PC-9 (cell line): Measurements from ENCODE around the gene TF. TPM values are rescaled to one million over a fixed set of nuclear protein-coding genes. Genes with fewer than 3 reads are reported as not detected.

ENCODE experiments used
- BruUV-seq: library from RNA; stranded (reverse); fragments of 400-500 nt; replicated peaks from 2 replicates; lab custom pipeline; 2021; lab: Mats Ljungman, UMichigan
- CTCF ChIA-PET: fragments of 300-600 bp; sonication (Branson Sonifier 250); formaldehyde crosslinking; loops from one replicate; lab custom pipeline; 2022; ENCODE audit warnings: antibody characterized with exemption; lab: Charles Lee
- POLR2A ChIA-PET: fragments of 300-600 bp; sonication (Branson Sonifier 250); formaldehyde crosslinking; loops from one replicate; lab custom pipeline; 2022; ENCODE audit warnings: antibody characterized with exemption; ENCODE audit not compliant: unreplicated experiment; lab: Charles Lee
- DNase-seq, 2 experiments: peaks; one replicate each; pipeline versions ENCODE4 v3.0.0 to v3.0.0-alpha.2; 2015 to 2022; ENCODE audit warnings: mixed read lengths in 1 of 2
- H2AFZ ChIP-seq: fragments of 200-600 bp; sonication (generic); 2 replicates; pipeline ENCODE4 v1.8.1; 2017; ENCODE audit warnings: antibody characterized with exemption
- H3F3A ChIP-seq: fragments of 200-600 bp; sonication (generic); 2 replicates; pipeline ENCODE4 v1.8.1; 2017; ENCODE audit warnings: antibody characterized with exemption, mild to moderate bottlenecking, low read depth; ENCODE audit not compliant: insufficient read depth
- H3K27ac ChIP-seq: fragments of 200-600 bp; sonication (generic); 2 replicates; pipeline ENCODE4 v1.6.1; 2016; ENCODE audit warnings: mixed run types
- H3K27me3 ChIP-seq: fragments of 200-600 bp; sonication (generic); 2 replicates; pipeline ENCODE4 v1.6.1; 2016; ENCODE audit warnings: low read depth, mixed run types; ENCODE audit not compliant: insufficient read depth
- H3K36me3 ChIP-seq: fragments of 200-600 bp; sonication (generic); 2 replicates; pipeline ENCODE4 v1.6.1; 2016; ENCODE audit warnings: low read depth, mixed run types
- H3K4me1 ChIP-seq: fragments of 200-600 bp; sonication (generic); replicated peaks from 2 replicates; pipeline ENCODE4 v1.6.1; 2016; ENCODE audit warnings: mixed run types; ENCODE audit not compliant: insufficient read depth
- H3K4me2 ChIP-seq: fragments of 200-600 bp; sonication (generic); 2 replicates; pipeline ENCODE4 v1.6.1; 2017; ENCODE audit warnings: mixed run types
- H3K4me3 ChIP-seq: fragments of 200-600 bp; sonication (generic); 2 replicates; pipeline ENCODE4 v1.6.1; 2016; ENCODE audit warnings: mixed run types
- H3K79me2 ChIP-seq: fragments of 200-600 bp; sonication (generic); 2 replicates; pipeline ENCODE4 v1.6.1; 2017; ENCODE audit warnings: low read depth, mixed run types
- H3K9me2 ChIP-seq: fragments of 200-600 bp; sonication (generic); 2 replicates; pipeline ENCODE4 v1.8.1; 2017; ENCODE audit warnings: mild to moderate bottlenecking; ENCODE audit not compliant: insufficient read depth
- H3K9me3 ChIP-seq: fragments of 200-600 bp; sonication (generic); 2 replicates; pipeline ENCODE4 v1.8.1; 2016; ENCODE audit warnings: low read depth; ENCODE audit not compliant: insufficient read depth
- H4K20me1 ChIP-seq: fragments of 200-600 bp; sonication (generic); 2 replicates; pipeline ENCODE4 v1.8.1; 2017; ENCODE audit not compliant: insufficient read depth
- EZH2 ChIP-seq: fragments of 200-600 bp; sonication (generic); IDR thresholded peaks from 2 replicates; pipeline ENCODE4 v1.8.0; 2017; ENCODE audit warnings: antibody characterized with exemption, low read depth
- intact Hi-C: fragments of 100-400 bp; cut with micrococcal nuclease; formaldehyde crosslinking; loops from one replicate; pipeline ENCODE4 v1.10.0; 2022; ENCODE audit not compliant: unreplicated experiment
- total RNA-seq: library from RNA; stranded (reverse); gene quantifications from 2 replicates; pipeline ENCODE4 v1.2.3, GENCODE V29; 2021
- TF ChIP-seq, protein P1 (sequence below): fragments of 200-600 bp; sonication (generic); conservative IDR thresholded peaks from 2 replicates; pipeline ENCODE4 v1.6.1; 2017; ENCODE audit warnings: mixed run types, antibody characterized with exemption, mild to moderate bottlenecking, moderate library complexity

TF gene
- total RNA-seq, 1 experiment from 2014 or later: 0.24 TPM

DNA sequence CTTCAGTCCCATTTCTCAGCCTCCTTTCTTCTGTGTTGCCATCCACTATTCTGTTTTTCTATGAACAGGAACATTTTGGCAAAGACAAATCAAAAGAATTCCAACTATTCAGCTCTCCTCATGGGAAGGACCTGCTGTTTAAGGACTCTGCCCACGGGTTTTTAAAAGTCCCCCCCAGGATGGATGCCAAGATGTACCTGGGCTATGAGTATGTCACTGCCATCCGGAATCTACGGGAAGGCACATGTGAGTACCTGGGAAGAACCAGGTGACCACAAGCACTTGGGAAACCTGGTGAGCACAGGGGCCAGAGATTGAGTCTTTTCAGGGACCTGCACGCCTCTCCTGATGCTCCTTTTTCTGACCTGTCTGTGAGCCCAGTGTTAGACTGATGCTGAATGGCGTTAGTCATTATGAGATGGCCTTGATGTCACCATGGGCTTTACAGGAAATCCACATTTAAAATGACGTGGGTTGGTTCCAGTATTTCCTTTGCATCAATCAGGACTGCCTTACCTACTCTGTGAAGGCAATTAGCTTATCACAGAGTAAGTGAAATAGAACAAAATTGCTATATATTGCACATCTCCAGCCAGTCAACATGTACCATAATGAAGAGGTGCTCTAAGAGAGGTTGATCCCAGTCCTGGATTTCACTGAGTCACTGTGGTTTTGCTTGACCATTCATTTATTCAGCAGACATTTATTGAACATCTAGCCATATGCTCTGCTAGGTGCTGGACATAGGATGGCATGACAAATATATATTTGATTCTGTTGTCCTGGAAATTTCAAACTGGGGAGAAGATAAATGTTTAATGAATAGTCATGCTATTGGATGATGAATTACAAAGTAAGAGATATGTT is 11.7 kb downstream of the TF start:
- intact Hi-C loops: no loop called here
- no peaks in the 10 kb centered on the region for H3K9me2 ChIP-seq
- H2AFZ ChIP-seq: no peak overlapping the region
- TF ChIP-seq EZH2: no peak
- TF ChIP-seq, protein P1, sequence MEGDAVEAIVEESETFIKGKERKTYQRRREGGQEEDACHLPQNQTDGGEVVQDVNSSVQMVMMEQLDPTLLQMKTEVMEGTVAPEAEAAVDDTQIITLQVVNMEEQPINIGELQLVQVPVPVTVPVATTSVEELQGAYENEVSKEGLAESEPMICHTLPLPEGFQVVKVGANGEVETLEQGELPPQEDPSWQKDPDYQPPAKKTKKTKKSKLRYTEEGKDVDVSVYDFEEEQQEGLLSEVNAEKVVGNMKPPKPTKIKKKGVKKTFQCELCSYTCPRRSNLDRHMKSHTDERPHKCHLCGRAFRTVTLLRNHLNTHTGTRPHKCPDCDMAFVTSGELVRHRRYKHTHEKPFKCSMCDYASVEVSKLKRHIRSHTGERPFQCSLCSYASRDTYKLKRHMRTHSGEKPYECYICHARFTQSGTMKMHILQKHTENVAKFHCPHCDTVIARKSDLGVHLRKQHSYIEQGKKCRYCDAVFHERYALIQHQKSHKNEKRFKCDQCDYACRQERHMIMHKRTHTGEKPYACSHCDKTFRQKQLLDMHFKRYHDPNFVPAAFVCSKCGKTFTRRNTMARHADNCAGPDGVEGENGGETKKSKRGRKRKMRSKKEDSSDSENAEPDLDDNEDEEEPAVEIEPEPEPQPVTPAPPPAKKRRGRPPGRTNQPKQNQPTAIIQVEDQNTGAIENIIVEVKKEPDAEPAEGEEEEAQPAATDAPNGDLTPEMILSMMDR: no peak
- no peak overlapping the region for H3K4me3 ChIP-seq
- H3K36me3 ChIP-seq: no peaks in the 10 kb centered on the region
- H4K20me1 ChIP-seq: no peaks in the 10 kb centered on the region
- H3K27me3 ChIP-seq: peaks cover 25% of the 10 kb centered on the region
- H3K4me2 ChIP-seq: no peak overlapping the region
- no peak for DNase-seq
- H3K4me1 ChIP-seq: no peaks in the 10 kb centered on the region
- no peaks in the 10 kb centered on the region for H3K9me3 ChIP-seq
- H3K27ac ChIP-seq: no peak overlapping the region
- H3F3A ChIP-seq: no peaks in the 10 kb centered on the region
- POLR2A ChIA-PET: no interaction called here
- no TSS peak for BruUV-seq
- H3K79me2 ChIP-seq: no peaks in the 10 kb centered on the region
- CTCF ChIA-PET: no interaction called here

DNA sequence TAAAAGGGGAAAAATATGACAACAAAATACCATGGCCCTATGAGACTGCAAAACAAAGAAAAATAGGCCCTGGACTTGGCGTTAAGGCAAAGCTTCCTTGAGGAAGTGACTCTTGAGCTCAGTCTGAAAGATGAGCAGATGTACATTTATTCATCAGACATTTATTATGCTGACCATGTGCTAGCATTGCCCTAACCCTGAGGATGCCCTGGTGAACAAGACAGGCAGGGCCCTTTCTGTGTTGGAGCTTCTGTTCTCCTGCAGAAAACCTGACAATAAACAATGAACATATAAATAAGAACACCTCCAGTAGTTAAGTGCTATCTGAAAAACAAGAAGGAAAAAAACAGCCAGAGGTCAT is 12.4 kb downstream of the TF start:
- Histone ChIP-seq H3K4me1 (no peaks in the 10 kb centered on the region), H4K20me1 (no peaks in the 10 kb centered on the region), H2AFZ (no peak overlapping the region), H3K79me2 (no peaks in the 10 kb centered on the region), H3K9me2 (no peaks in the 10 kb centered on the region), H3K27ac (no peak overlapping the region), H3K9me3 (no peaks in the 10 kb centered on the region), H3K4me2 (no peak overlapping the region), H3K36me3 (no peaks in the 10 kb centered on the region), H3K27me3 (peaks cover 25% of the 10 kb centered on the region), H3K4me3 (no peak overlapping the region), H3F3A (no peaks in the 10 kb centered on the region)
- CTCF ChIA-PET: no interaction called here
- intact Hi-C loops: no loop called here
- no peak for TF ChIP-seq EZH2
- TF ChIP-seq, protein P1: no peak
- POLR2A ChIA-PET: no interaction called here
- no peak for DNase-seq
- no TSS peak for BruUV-seq

DNA sequence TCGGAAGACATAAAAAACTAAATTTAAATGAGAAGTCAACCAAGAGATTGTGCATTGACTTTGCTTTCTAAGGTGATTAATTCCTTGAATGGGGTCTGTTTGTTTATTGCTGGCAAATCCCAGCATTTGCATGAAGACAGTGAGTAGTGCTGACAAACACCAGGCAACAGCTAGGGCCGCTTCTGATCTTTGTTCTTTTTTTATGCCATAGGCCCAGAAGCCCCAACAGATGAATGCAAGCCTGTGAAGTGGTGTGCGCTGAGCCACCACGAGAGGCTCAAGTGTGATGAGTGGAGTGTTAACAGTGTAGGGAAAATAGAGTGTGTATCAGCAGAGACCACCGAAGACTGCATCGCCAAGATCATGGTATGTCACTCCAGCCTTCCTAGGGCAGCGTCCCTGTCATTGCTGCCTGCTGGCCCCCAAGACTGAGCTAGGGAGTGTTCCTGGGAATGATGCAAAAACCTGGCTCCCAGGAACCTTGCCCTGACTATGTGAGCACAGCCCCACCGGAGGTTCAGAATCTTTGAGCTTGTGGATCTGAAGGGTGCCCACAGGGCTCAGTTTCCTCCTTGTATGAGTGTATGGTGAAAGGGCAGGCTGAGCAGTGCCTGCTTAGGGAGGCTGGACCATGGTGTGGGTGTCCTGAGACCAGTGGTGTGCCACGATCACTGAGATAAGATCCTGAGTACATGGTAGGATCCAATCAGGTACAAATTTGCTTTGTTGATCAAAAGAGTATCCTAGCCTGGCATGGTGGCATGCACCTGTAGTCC is 13.0 kb downstream of the TF start:
- no peak for DNase-seq
- Histone ChIP-seq H3K9me2 (no peaks in the 10 kb centered on the region), H3K9me3 (no peaks in the 10 kb centered on the region), H3K4me3 (no peak overlapping the region), H3F3A (no peaks in the 10 kb centered on the region), H2AFZ (no peak overlapping the region), H4K20me1 (no peaks in the 10 kb centered on the region), H3K27me3 (peaks cover 25% of the 10 kb centered on the region), H3K4me2 (no peak overlapping the region), H3K27ac (no peak overlapping the region), H3K4me1 (no peaks in the 10 kb centered on the region), H3K79me2 (no peaks in the 10 kb centered on the region), H3K36me3 (no peaks in the 10 kb centered on the region)
- CTCF ChIA-PET: interaction anchor here (0.6 kb wide), 1 partner anchor 1305 kb away, joined by 3 read pairs; no protein-coding TSS in a partner anchor
- POLR2A ChIA-PET: no interaction called here
- intact Hi-C loops: no loop called here
- TF ChIP-seq, protein P1: no peak
- no peak for TF ChIP-seq EZH2
- no TSS peak for BruUV-seq
